Panc1 (cell line): ENCODE results near the gene FRY. TPM values are rescaled to one million over a fixed set of nuclear protein-coding genes. Genes with fewer than 3 reads are reported as not detected.

Source experiments
- ATAC-seq: fragments of 200-7000 bp; cut with Tn5 transposase; 2 replicates; pipeline ENCODE4 v1.9.1; 2020; ENCODE audit warnings: mild to moderate bottlenecking, moderate library complexity
- BruUV-seq: library from RNA; stranded (reverse); fragments of 400-500 nt; replicated peaks from 2 replicates; lab custom pipeline; 2021; lab: Mats Ljungman, UMichigan
- CTCF ChIA-PET: fragments of 300-600 bp; sonication (Branson Sonifier 250); formaldehyde crosslinking; loops from one replicate; lab custom pipeline; 2022; ENCODE audit warnings: antibody characterized with exemption; lab: Charles Lee
- POLR2A ChIA-PET: fragments of 300-600 bp; sonication (Branson Sonifier 250); formaldehyde crosslinking; loops from one replicate; lab custom pipeline; 2022; ENCODE audit warnings: antibody characterized with exemption; lab: Charles Lee
- DNase-seq: peaks from one replicate; pipeline ENCODE4 v3.0.0-alpha.2; 2010; ENCODE audit warnings: low read depth, low spot score
- H3K27ac ChIP-seq: 2 replicates; pipeline ENCODE4 v1.5.1; 2011; ENCODE audit warnings: mild to moderate bottlenecking, low read length, inconsistent platforms
- H3K27me3 ChIP-seq: fragments of 200-500 bp; sonication (Bioruptor generic); 2 replicates; pipeline ENCODE4 v1.6.0; 2014; ENCODE audit warnings: low read length, inconsistent platforms; ENCODE audit not compliant: control insufficient read depth, insufficient read depth
- H3K36me3 ChIP-seq: fragments of 200-500 bp; sonication (Bioruptor generic); 2 replicates; pipeline ENCODE4 v1.5.1; 2014; ENCODE audit warnings: inconsistent platforms, mild to moderate bottlenecking, low read length, moderate library complexity; ENCODE audit not compliant: control insufficient read depth, insufficient read depth
- H3K4me1 ChIP-seq: 2 replicates; pipeline ENCODE4 v1.5.1; 2011; ENCODE audit warnings: inconsistent platforms, mild to moderate bottlenecking, low read length, moderate library complexity; ENCODE audit not compliant: control insufficient read depth, insufficient read depth
- H3K4me3 ChIP-seq, 2 experiments: 2 replicates each; pipeline ENCODE4 v1.5.1; 2011 to 2012; ENCODE audit warnings: low read depth in 2 of 2, low read length in 2 of 2, mild to moderate bottlenecking in 2 of 2, inconsistent platforms in 1 of 2, moderate library complexity in 1 of 2
- H3K9me3 ChIP-seq: fragments of 200-500 bp; sonication (Bioruptor generic); 2 replicates; pipeline ENCODE4 v1.5.1; 2014; ENCODE audit warnings: low read depth, mild to moderate bottlenecking, inconsistent platforms, low read length, moderate library complexity; ENCODE audit not compliant: control insufficient read depth, insufficient read depth
- CTCF ChIP-seq: fragments of 450-650 bp; IDR thresholded peaks from 2 replicates; pipeline ENCODE4 v1.5.1; 2017; ENCODE audit warnings: mild to moderate bottlenecking
- POLR2AphosphoS5 ChIP-seq: IDR thresholded peaks from 2 replicates; pipeline ENCODE4 v1.6.1; 2012; ENCODE audit warnings: mild to moderate bottlenecking, low read depth, low read length, moderate library complexity
- REST ChIP-seq, 2 experiments: IDR thresholded peaks; 2 replicates each; pipeline ENCODE4 v1.6.1; 2011 to 2012; ENCODE audit warnings: low read depth in 2 of 2, control low read depth in 1 of 2, low read length in 1 of 2, mild to moderate bottlenecking in 1 of 2, moderate library complexity in 1 of 2; ENCODE audit not compliant: insufficient read depth in 1 of 2
- SIN3A ChIP-seq: IDR thresholded peaks from 2 replicates; pipeline ENCODE4 v1.6.1; 2012; ENCODE audit warnings: low read depth, mild to moderate bottlenecking, low read length, moderate library complexity, borderline replicate concordance; ENCODE audit not compliant: insufficient read depth
- TCF7L2 ChIP-seq: IDR thresholded peaks from 2 replicates; pipeline ENCODE4 v1.6.1; 2011; ENCODE audit warnings: mild to moderate bottlenecking, low read depth, low read length, inconsistent platforms
- in situ Hi-C: cut with HindIII; loops from 2 replicates; pipeline ENCODE4 v1.10.0; 2016; ENCODE audit warnings: low sequenced_read_pairs, low pct_unique_long_range_greater_than_20kb
- intact Hi-C: fragments of 100-400 bp; cut with micrococcal nuclease; formaldehyde crosslinking; loops from one replicate; pipeline ENCODE4 v1.10.0; 2022; ENCODE audit not compliant: unreplicated experiment
- total RNA-seq: library from RNA; stranded (reverse); gene quantifications from one replicate; pipeline ENCODE4 v1.2.1, GENCODE V29; 2021; ENCODE audit not compliant: unreplicated experiment

Gene FRY
- total RNA-seq, 1 experiment from 2014 or later: 0.18 TPM

GRCh38 chr13:32008518-32009175, 22.9 kb upstream of the FRY start:
- ChIA-PET CTCF (no interaction called here), POLR2A (no interaction called here)
- H3K4me3 ChIP-seq: no peak overlapping the region
- ATAC-seq (no peak), DNase-seq (no peak)
- no peak overlapping the region for H3K27ac ChIP-seq
- in situ Hi-C loops (no loop called here), intact Hi-C loops (no loop called here)
- no TSS peak for BruUV-seq
- H3K4me1 ChIP-seq: no peaks in the 10 kb centered on the region
- no peaks in the 10 kb centered on the region for H3K9me3 ChIP-seq
- TF ChIP-seq CTCF: no peak
- TF ChIP-seq SIN3A: no peak
- TF ChIP-seq TCF7L2: no peak
- no peak for TF ChIP-seq POLR2AphosphoS5
- no peak for TF ChIP-seq REST (IDR thresholded peaks at IDR 0.05; ENCODE audit: insufficient read depth in 1 of 2, low read depth in 2 of 2, low read length in 1 of 2)
- H3K27me3 ChIP-seq: no peaks in the 10 kb centered on the region
- H3K36me3 ChIP-seq: no peaks in the 10 kb centered on the region

- intact Hi-C loops: no loop called here
- in situ Hi-C loops: no loop called here
- ChIA-PET POLR2A (no interaction called here), CTCF (no interaction called here)
- no peak overlapping the region for H3K27ac ChIP-seq
- no peaks in the 10 kb centered on the region for H3K9me3 ChIP-seq
- no peak for DNase-seq
- ATAC-seq: no peak
- no TSS peak for BruUV-seq
- H3K36me3 ChIP-seq: no peaks in the 10 kb centered on the region
- TF ChIP-seq CTCF: no peak
- no peak for TF ChIP-seq TCF7L2
- TF ChIP-seq SIN3A: no peak
- TF ChIP-seq REST (IDR thresholded peaks at IDR 0.05; ENCODE audit: insufficient read depth in 1 of 2, low read depth in 2 of 2, low read length in 1 of 2): no peak
- TF ChIP-seq POLR2AphosphoS5: no peak
- no peaks in the 10 kb centered on the region for H3K27me3 ChIP-seq
- no peaks in the 10 kb centered on the region for H3K4me1 ChIP-seq
- no peak overlapping the region for H3K4me3 ChIP-seq
Observed at GRCh38 chr13:32009362-32009761, 22.2 kb upstream of the FRY start.
